Transverse colon (tissue), 4 donors: ENCODE measurements around the gene JAGN1. TPM values are rescaled to one million over a fixed set of nuclear protein-coding genes. Genes with fewer than 3 reads are reported as not detected.

Experiments used
- DNase-seq: peaks from one replicate; pipeline ENCODE4 v3.0.0-alpha.2; 2019
- H3K27ac ChIP-seq, 4 donors: fragments of 200-600 bp; sonication (generic); 2 replicates each; pipeline ENCODE4 v1.5.1; 2016 to 2018; ENCODE audit warnings: inconsistent platforms in 4 of 4
- H3K27me3 ChIP-seq: fragments of 200-600 bp; sonication (generic); 2 replicates; pipeline ENCODE4 v1.5.1; 2017; ENCODE audit warnings: inconsistent platforms
- H3K36me3 ChIP-seq, 4 donors: fragments of 200-600 bp; sonication (generic); 2 replicates each; pipeline ENCODE4 v1.5.1; 2017 to 2019; ENCODE audit warnings: inconsistent platforms in 4 of 4
- H3K4me1 ChIP-seq, 4 donors: fragments of 200-600 bp; sonication (generic); 2 replicates each; pipeline ENCODE4 v1.5.1; 2017 to 2020; ENCODE audit warnings: inconsistent platforms in 4 of 4
- H3K4me3 ChIP-seq, 4 donors: fragments of 200-600 bp; sonication (generic); 1 replicate in 1 of 4; 2 replicates in 3 of 4; pipeline versions ENCODE4 v1.5.1 to v1.6.1; 2017 to 2019; ENCODE audit warnings: inconsistent platforms in 4 of 4
- H3K9me3 ChIP-seq, 2 donors: fragments of 200-600 bp; sonication (generic); 2 replicates each; pipeline ENCODE4 v1.5.1; 2017 to 2019; ENCODE audit warnings: inconsistent platforms in 2 of 2
- CTCF ChIP-seq, 5 experiments: fragments of 200-600 bp in 3 of 5; fragments of 450-650 bp in 2 of 5; sonication (generic) in 3 of 5; IDR thresholded peaks; 1 replicate in 2 of 5; 2 replicates in 3 of 5; pipeline ENCODE4 v1.5.1; 2016 to 2017; ENCODE audit warnings: antibody characterized with exemption in 5 of 5, inconsistent platforms in 3 of 5, mild to moderate bottlenecking in 2 of 5, moderate library complexity in 1 of 5
- EP300 ChIP-seq: sonication (generic); formaldehyde crosslinking; IDR thresholded peaks from one replicate; pipeline ENCODE4 v1.6.1; 2017; ENCODE audit warnings: antibody characterized with exemption, low read depth
- POLR2A ChIP-seq: fragments of 450-650 bp; IDR thresholded peaks from one replicate; pipeline ENCODE4 v1.6.1; 2016; ENCODE audit warnings: antibody characterized with exemption, mild to moderate bottlenecking, moderate library complexity
- POLR2AphosphoS5 ChIP-seq, 3 donors: sonication (generic); formaldehyde crosslinking; IDR thresholded peaks; one replicate each; pipeline ENCODE4 v1.6.1; 2016; ENCODE audit warnings: antibody characterized with exemption in 3 of 3
- WGBS, 2 donors: methylation state at CpG; one replicate each; pipeline ENCODE4 v1.1.5; 2018; ENCODE audit warnings: low coverage in 1 of 2; 5-methylcytosine and 5-hydroxymethylcytosine counted together
- in situ Hi-C, 4 donors: fragments of 200-750 bp; cut with MboI; loops; one replicate each; pipeline versions ENCODE4 v1.15.0 to v1.15.1; 2017; ENCODE audit warnings: low sequenced_read_pairs in 3 of 4, low pct_ligation_motif_present in 1 of 4, low pct_unique_long_range_greater_than_20kb in 1 of 4
- intact Hi-C: fragments of 100-400 bp; cut with DNase I; formaldehyde crosslinking; loops from one replicate; pipeline ENCODE4 v1.15.1; 2023; ENCODE audit warnings: low total_unique reads
- total RNA-seq, 4 donors: library from RNA; depleted of rRNA; stranded (reverse); fragments of >200 nt; gene quantifications; one replicate each; pipeline ENCODE4 v1.1.0, GENCODE V29; 2016

JAGN1 gene
- total RNA-seq, 4 donors from 2014 or later: 5.8 to 73.0 (median 28.5) TPM

- intact Hi-C loops: loop anchor here (10.0 kb wide), 1 partner anchor 69 kb away; the partner anchor contains the start of gene RPUSD3
- no peaks in the 10 kb centered on the region for H3K27me3 ChIP-seq
- in situ Hi-C loops: no loop called here
- DNase-seq: no peak
- WGBS, 2 donors: 73% methylated on average over 5 of the region's 5 CpGs; no CpG with 5 or more reads in 1 of the 2 donors
- peak overlapping the region in 3 of 4 donors; percentile 7 to 95 (median 20) for H3K27ac ChIP-seq
- no peaks in the 10 kb centered on the region for H3K36me3 ChIP-seq
- TF ChIP-seq POLR2A: no peak
- no peak for TF ChIP-seq POLR2AphosphoS5 (IDR thresholded peaks at IDR 0.05)
- TF ChIP-seq EP300: no peak
- no peak for TF ChIP-seq CTCF (IDR thresholded peaks at IDR 0.05)
- H3K9me3 ChIP-seq: no peaks in the 10 kb centered on the region
- no peak overlapping the region for H3K4me3 ChIP-seq
- H3K4me1 ChIP-seq: peaks cover 27 to 44% (median 40%) of the 10 kb centered on the region in 4 donors
Observed at GRCh38 chr3:9913601-9914000, 23.2 kb downstream of the JAGN1 start.

- in situ Hi-C loops (no loop called here), intact Hi-C loops (loop anchor here (10.0 kb wide), 1 partner anchor 69 kb away; the partner anchor contains the start of gene RPUSD3)
- TF ChIP-seq CTCF (IDR thresholded peaks at IDR 0.05) (no peak), POLR2AphosphoS5 (IDR thresholded peaks at IDR 0.05) (no peak), POLR2A (no peak), EP300 (no peak)
- H3K9me3 ChIP-seq: no peaks in the 10 kb centered on the region
- WGBS, 2 donors: 67% methylated on average over 1 of the region's 1 CpG; no CpG with 5 or more reads in 1 of the 2 donors
- DNase-seq: no peak
- no peak overlapping the region for H3K4me3 ChIP-seq
- peak overlapping the region; percentile 90 to 95 (median 92) for H3K27ac ChIP-seq
- no peaks in the 10 kb centered on the region for H3K36me3 ChIP-seq
- no peaks in the 10 kb centered on the region for H3K27me3 ChIP-seq
- peaks cover 28 to 44% (median 40%) of the 10 kb centered on the region in 4 donors for H3K4me1 ChIP-seq
Observed at GRCh38 chr3:9914011-9914410, 23.6 kb downstream of the JAGN1 start.

DNA sequence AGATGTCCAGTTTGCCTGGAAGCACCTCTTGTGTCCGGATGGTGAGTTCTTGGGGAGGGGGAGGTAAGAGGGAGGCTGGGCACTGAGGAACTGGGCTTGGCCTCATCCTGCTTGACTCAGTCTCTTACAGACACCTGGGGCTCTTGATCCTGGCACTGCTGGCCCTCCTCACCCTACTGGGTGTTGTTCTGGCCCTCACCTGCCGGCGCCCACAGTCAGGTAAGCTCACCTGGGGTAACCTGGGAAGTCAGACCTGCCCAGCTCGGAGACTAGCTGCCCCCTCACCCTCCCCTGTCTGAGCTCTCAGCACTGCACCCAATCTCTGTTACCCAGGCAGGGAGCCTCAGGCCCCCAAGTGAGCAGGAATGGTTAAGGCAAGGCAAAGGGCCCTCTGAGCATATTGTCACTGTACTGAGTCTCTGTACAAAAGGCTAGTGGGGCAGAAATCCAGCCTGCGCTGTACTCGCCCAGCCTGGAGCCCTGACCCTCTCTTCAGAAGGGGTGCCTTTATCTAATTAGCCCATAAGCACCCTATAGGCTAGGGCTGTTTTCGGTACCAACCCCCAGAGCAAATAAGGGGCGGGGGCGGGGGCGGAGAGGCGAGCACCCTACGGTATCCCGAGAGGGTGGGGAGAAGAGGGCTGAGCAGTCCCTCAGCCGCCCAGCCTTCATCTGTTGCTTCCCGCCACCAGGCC lies 24.3 kb downstream of the JAGN1 start:
- no peak for DNase-seq
- peak overlapping the region; percentile 90 to 95 (median 92) for H3K27ac ChIP-seq
- H3K4me3 ChIP-seq: peak overlapping the region in 3 of 4 donors; percentile 53 to 72 (median 53)
- WGBS, 2 donors: 47% methylated on average over 6 of the region's 15 CpGs; no CpG with 5 or more reads in 1 of the 2 donors
- intact Hi-C loops: loop anchor here (10.0 kb wide), 1 partner anchor 70 kb away; the partner anchor contains the start of gene RPUSD3
- H3K27me3 ChIP-seq: no peaks in the 10 kb centered on the region
- TF ChIP-seq CTCF (IDR thresholded peaks at IDR 0.05) (no peak), POLR2AphosphoS5 (IDR thresholded peaks at IDR 0.05) (no peak), EP300 (no peak), POLR2A (no peak)
- H3K36me3 ChIP-seq: no peaks in the 10 kb centered on the region
- no peaks in the 10 kb centered on the region for H3K9me3 ChIP-seq
- in situ Hi-C loops: no loop called here
- peaks cover 28 to 44% (median 40%) of the 10 kb centered on the region in 4 donors for H3K4me1 ChIP-seq

GRCh38 chr3:9915254-9916141 lies 25.1 kb downstream of the JAGN1 start:
- in situ Hi-C loops: no loop called here
- peak; percentile 77 for DNase-seq
- H3K27ac ChIP-seq: peak overlapping the region; percentile 90 to 95 (median 92)
- WGBS, 2 donors: 0 to 1% methylated on average over 3 to 70 of the region's 99 CpGs
- no peaks in the 10 kb centered on the region for H3K27me3 ChIP-seq
- TF ChIP-seq POLR2A: peak; percentile 48
- peak in 3 of 5 experiments; percentile 49 to 54 (median 50) for TF ChIP-seq CTCF (IDR thresholded peaks at IDR 0.05)
- peak; percentile 14 to 44 (median 41) for TF ChIP-seq POLR2AphosphoS5 (IDR thresholded peaks at IDR 0.05)
- no peak for TF ChIP-seq EP300
- peaks cover 28 to 44% (median 40%) of the 10 kb centered on the region in 4 donors for H3K4me1 ChIP-seq
- intact Hi-C loops: loop anchor here (10.0 kb wide), 1 partner anchor 71 kb away; the partner anchor contains the start of gene RPUSD3
- H3K4me3 ChIP-seq: peak overlapping the region; percentile 53 to 72 (median 53)
- no peaks in the 10 kb centered on the region for H3K9me3 ChIP-seq
- H3K36me3 ChIP-seq: no peaks in the 10 kb centered on the region
